Hepatocyte (in vitro differentiated cells): ENCODE results near the gene RMI2.

Experiments
- CTCF ChIP-seq: fragments of 200-600 bp; sonication (generic); IDR thresholded peaks from 2 replicates; pipeline ENCODE4 v1.5.1; 2016; ENCODE audit warnings: antibody characterized with exemption, mild to moderate bottlenecking; ENCODE audit not compliant: poor library complexity
- EZH2phosphoT487 ChIP-seq: fragments of 200-600 bp; sonication (generic); IDR thresholded peaks from one replicate; pipeline ENCODE4 v1.6.1; 2018; ENCODE audit warnings: antibody characterized with exemption, mild to moderate bottlenecking, low read depth, moderate library complexity; ENCODE audit not compliant: unreplicated experiment, severe bottlenecking

- TF ChIP-seq CTCF (no peak), EZH2phosphoT487 (no peak)
Measured at GRCh38 chr16:11363927-11364258, 18.6 kb downstream of the RMI2 start.
